Measurements from ENCODE around the gene PLEKHH2.

- TF ChIP-seq, protein P1, sequence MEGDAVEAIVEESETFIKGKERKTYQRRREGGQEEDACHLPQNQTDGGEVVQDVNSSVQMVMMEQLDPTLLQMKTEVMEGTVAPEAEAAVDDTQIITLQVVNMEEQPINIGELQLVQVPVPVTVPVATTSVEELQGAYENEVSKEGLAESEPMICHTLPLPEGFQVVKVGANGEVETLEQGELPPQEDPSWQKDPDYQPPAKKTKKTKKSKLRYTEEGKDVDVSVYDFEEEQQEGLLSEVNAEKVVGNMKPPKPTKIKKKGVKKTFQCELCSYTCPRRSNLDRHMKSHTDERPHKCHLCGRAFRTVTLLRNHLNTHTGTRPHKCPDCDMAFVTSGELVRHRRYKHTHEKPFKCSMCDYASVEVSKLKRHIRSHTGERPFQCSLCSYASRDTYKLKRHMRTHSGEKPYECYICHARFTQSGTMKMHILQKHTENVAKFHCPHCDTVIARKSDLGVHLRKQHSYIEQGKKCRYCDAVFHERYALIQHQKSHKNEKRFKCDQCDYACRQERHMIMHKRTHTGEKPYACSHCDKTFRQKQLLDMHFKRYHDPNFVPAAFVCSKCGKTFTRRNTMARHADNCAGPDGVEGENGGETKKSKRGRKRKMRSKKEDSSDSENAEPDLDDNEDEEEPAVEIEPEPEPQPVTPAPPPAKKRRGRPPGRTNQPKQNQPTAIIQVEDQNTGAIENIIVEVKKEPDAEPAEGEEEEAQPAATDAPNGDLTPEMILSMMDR (IDR thresholded peaks at IDR 0.05 in 8 of 11, conservative IDR thresholded peaks at IDR 0.05 in 3 of 11): no peak
- TF ChIP-seq POLR2A (IDR thresholded peaks at IDR 0.05): no peak
These were observed 12.1 kb downstream of the PLEKHH2 start for GRCh38 chr2:43648994-43649701.
